T-cell (primary cell): ENCODE measurements around the gene ENPP5. TPM values are rescaled to one million over a fixed set of nuclear protein-coding genes. Genes with fewer than 3 reads are reported as not detected.

Experiments
- ATAC-seq, 4 experiments: fragments of 200-7000 bp in 3 of 4; fragments of 150-1000 bp in 1 of 4; cut with Tn5 transposase; replicated peaks in 1 of 4; 1 replicate in 3 of 4; 2 replicates in 1 of 4; pipeline ENCODE4 v1.10.0; 2021; ENCODE audit warnings: moderate library complexity in 3 of 4, mild to moderate bottlenecking in 2 of 4, moderate number of reproducible peaks in 1 of 4
- CTCF ChIA-PET, 2 donors: fragments of 300-600 bp; sonication (Branson Sonifier 250); formaldehyde crosslinking; loops; one replicate each; lab custom pipeline; 2022; ENCODE audit warnings: antibody characterized with exemption in 2 of 2; lab: Charles Lee
- POLR2A ChIA-PET, 2 donors: fragments of 300-600 bp; sonication (Branson Sonifier 250); formaldehyde crosslinking; loops; one replicate each; lab custom pipeline; 2022; ENCODE audit warnings: antibody characterized with exemption in 2 of 2; lab: Charles Lee
- DNase-seq, 35 experiments: peaks; one replicate each; pipeline versions ENCODE4 v3.0.0 to v3.0.0-alpha.2; 2013 to 2023
- H3K27ac ChIP-seq: one replicate; pipeline ENCODE4 v1.5.1; 2013; ENCODE audit warnings: low read length
- H3K27me3 ChIP-seq, 2 experiments: replicated peaks in 1 of 2; 1 replicate in 1 of 2; 2 replicates in 1 of 2; pipeline versions ENCODE4 v1.6.1 to v1.7.0; 2013; ENCODE audit warnings: low read length in 1 of 2, mixed read lengths in 1 of 2; ENCODE audit not compliant: control insufficient read depth in 2 of 2, insufficient read depth in 2 of 2; ENCODE audit errors: extremely low read depth in 1 of 2
- H3K36me3 ChIP-seq, 2 donors: 1 replicate in 1 of 2; 2 replicates in 1 of 2; pipeline versions ENCODE4 v1.6.1 to v1.7.0; 2013; ENCODE audit warnings: low read length in 1 of 2; ENCODE audit not compliant: control insufficient read depth in 2 of 2, insufficient read depth in 1 of 2; ENCODE audit errors: extremely low read depth in 1 of 2
- H3K4me1 ChIP-seq, 2 experiments: 1 replicate in 1 of 2; 2 replicates in 1 of 2; pipeline versions ENCODE4 v1.6.1 to v1.7.0; 2013; ENCODE audit warnings: low read length in 2 of 2, mixed read lengths in 1 of 2; ENCODE audit not compliant: insufficient read depth in 2 of 2, control insufficient read depth in 1 of 2; ENCODE audit errors: extremely low read depth in 1 of 2
- H3K4me3 ChIP-seq, 2 donors: 1 replicate in 1 of 2; 2 replicates in 1 of 2; pipeline versions ENCODE4 v1.5.1 to v1.7.0; 2013; ENCODE audit warnings: mild to moderate bottlenecking in 2 of 2, low read length in 1 of 2, moderate library complexity in 1 of 2; ENCODE audit not compliant: control insufficient read depth in 1 of 2; ENCODE audit errors: extremely low read depth in 1 of 2
- H3K9me3 ChIP-seq: 2 replicates; pipeline ENCODE4 v1.7.0; 2013
- H3K27ac Mint-ChIP-seq, 2 donors: one replicate each; pipeline ENCODE4 v1.8.0; 2020 to 2021; ENCODE audit warnings: mild to moderate bottlenecking in 2 of 2, mixed read lengths in 2 of 2
- H3K27me3 Mint-ChIP-seq, 2 donors: one replicate each; pipeline ENCODE4 v1.8.0; 2021 to 2022; ENCODE audit warnings: mixed read lengths in 2 of 2
- H3K36me3 Mint-ChIP-seq: one replicate; pipeline ENCODE4 v1.8.0; 2021; ENCODE audit warnings: mixed read lengths
- H3K4me1 Mint-ChIP-seq, 3 donors: one replicate each; pipeline ENCODE4 v1.8.0; 2020 to 2022; ENCODE audit warnings: mixed read lengths in 3 of 3, mild to moderate bottlenecking in 1 of 3
- H3K4me3 Mint-ChIP-seq, 3 donors: one replicate each; pipeline ENCODE4 v1.8.0; 2020 to 2022; ENCODE audit warnings: mild to moderate bottlenecking in 3 of 3, mixed read lengths in 3 of 3, moderate library complexity in 3 of 3
- H3K9me3 Mint-ChIP-seq, 3 donors: one replicate each; pipeline ENCODE4 v1.8.0; 2020 to 2022; ENCODE audit warnings: mixed read lengths in 3 of 3
- WGBS: methylation state at CpG from one replicate; pipeline ENCODE4 v1.1.5; 2013; ENCODE audit warnings: missing lambda C conversion rate; ENCODE audit not compliant: insufficient coverage; 5-methylcytosine and 5-hydroxymethylcytosine counted together
- total RNA-seq, 35 experiments: library from RNA in 6 of 35; stranded (reverse) in 6 of 35; fragments of 120-200 nt in 1 of 35; gene quantifications; one replicate each; pipeline versions ENCODE4 v1.2.1 to v1.2.4 and lab custom pipeline; 2013 to 2026

ENPP5 gene, protein sequence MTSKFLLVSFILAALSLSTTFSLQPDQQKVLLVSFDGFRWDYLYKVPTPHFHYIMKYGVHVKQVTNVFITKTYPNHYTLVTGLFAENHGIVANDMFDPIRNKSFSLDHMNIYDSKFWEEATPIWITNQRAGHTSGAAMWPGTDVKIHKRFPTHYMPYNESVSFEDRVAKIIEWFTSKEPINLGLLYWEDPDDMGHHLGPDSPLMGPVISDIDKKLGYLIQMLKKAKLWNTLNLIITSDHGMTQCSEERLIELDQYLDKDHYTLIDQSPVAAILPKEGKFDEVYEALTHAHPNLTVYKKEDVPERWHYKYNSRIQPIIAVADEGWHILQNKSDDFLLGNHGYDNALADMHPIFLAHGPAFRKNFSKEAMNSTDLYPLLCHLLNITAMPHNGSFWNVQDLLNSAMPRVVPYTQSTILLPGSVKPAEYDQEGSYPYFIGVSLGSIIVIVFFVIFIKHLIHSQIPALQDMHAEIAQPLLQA
- total RNA-seq (1 to 10 TPM in 1 of 5 donors, under 1 TPM in 4; 0.38 to 1.7 (median 0.70) TPM), total RNA-seq (lab: John Stamatoyannopoulos, UW) (0 to 4.5 (median 0.79) reads per million in 29 experiments)
- 5.5 TPM for total RNA-seq (2013)

DNA sequence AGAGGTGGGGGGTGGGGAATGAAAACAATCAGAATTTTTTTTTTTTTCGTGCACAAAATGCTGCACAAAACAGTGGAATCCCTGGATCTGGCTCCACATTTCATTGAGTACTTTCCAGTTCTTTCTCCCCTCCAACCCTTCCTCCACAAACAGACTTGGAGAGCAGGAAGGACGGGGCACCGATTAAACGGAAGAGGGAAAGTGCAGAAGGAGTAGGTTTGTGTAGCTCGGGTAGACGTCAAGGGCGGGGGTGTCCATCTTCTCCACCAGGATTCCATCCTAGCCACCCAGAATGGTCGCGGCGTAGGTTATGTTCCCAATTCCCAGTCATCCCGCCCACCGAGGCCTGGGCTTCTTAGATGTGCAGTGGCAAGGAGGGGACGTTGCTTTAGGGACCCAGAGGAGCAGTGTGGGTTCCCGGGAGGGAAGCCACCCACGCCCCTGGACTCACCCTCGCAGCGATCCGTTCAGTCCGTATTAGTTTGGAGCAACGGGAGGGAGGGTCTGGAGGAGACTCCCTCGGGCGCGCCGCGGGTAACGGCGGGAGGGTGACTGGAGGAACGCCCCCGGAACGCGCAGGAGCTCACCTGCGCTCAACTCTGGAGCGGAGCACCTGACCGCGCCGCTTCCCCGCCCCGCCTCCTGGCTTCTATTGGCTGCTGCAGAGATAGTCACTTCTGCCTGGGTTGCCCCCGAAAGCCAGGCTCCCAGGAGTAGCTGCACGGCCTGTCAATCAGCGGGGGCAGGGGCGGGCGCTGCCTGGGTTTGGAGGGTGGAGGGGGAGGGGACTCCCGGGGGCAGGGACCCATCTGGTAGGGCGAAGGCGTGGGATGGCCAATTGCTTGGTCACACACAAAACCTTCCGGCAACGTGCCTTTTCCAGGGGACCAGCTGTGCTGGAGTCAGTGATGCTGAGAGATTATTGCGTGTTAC, at the start of gene ENPP5:
ENPP5 (minus strand) TSS at position 624 of the 933 bp plus-strand sequence. CDS start 2,718 bp downstream, outside the sequence.
- ChIA-PET POLR2A (interaction anchor here (0.6 to 0.7 kb wide), 4 partner anchors 26 to 1173 kb away, joined by 3 to 5 read pairs (median 4); no protein-coding TSS in a partner anchor), CTCF (interaction anchor here in 1 of 2 donors (1.0 to 1.1 kb wide), 2 partner anchors 41 to 80 kb away, joined by 3 read pairs; partner anchors contain the start of gene ENPP4)
- no peaks in the 10 kb centered on the region for H3K36me3 Mint-ChIP-seq
- no peaks in the 10 kb centered on the region for H3K9me3 Mint-ChIP-seq
- peak; percentile 36 to 82 (median 68) for DNase-seq
- Histone ChIP-seq H3K36me3 (no peaks in the 10 kb centered on the region), H3K27ac (peak within 1 kb of the TSS; percentile 28), H3K9me3 (no peaks in the 10 kb centered on the region), H3K27me3 (peaks cover 0 to 11% of the 10 kb centered on the region in 2 experiments), H3K4me1 (peaks cover 14 to 18% of the 10 kb centered on the region in 2 experiments), H3K4me3 (peak within 1 kb of the TSS; percentile 77 to 86)
- H3K27me3 Mint-ChIP-seq: peaks cover 5 to 26% of the 10 kb centered on the region in 2 donors
- H3K27ac Mint-ChIP-seq: no peak within 1 kb of the TSS
- peak; percentile 89 to 98 (median 94) for ATAC-seq
- WGBS: under 1% methylated on average over 33 of the region's 49 CpGs
- H3K4me3 Mint-ChIP-seq: peak within 1 kb of the TSS; percentile 81 to 89 (median 82)
- H3K4me1 Mint-ChIP-seq: peaks cover 15 to 27% (median 22%) of the 10 kb centered on the region in 3 donors

DNA sequence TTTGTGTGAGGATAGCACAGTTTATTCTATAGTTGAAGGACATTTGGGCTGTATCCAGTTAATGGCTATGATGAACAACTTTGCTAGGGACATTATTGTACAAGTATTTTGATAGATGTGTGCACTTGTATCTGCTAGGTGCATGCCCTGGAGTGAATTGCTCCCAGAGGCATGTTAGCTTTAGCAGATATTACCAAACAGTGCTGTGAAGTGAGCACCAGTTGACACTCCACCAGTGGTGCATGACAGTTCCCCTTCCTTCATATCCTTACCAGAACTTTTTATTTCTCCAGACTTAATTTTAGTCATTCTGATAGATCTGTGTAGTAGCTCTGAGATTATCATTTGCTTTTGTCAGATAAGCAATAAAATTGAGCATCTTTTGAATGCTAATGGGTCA, 48.9 kb upstream of the ENPP5 start:
- Histone ChIP-seq H3K4me3 (no peak overlapping the region), H3K4me1 (no peaks in the 10 kb centered on the region), H3K27ac (no peak overlapping the region), H3K27me3 (peaks cover 0 to 2% of the 10 kb centered on the region in 2 experiments), H3K9me3 (no peaks in the 10 kb centered on the region), H3K36me3 (no peaks in the 10 kb centered on the region)
- ChIA-PET POLR2A (no interaction called here), CTCF (interaction anchor here in 1 of 2 donors (3.3 kb wide), 1 partner anchor 191 kb away, joined by 16 read pairs; no protein-coding TSS in a partner anchor)
- Mint-ChIP-seq H3K4me1 (no peaks in the 10 kb centered on the region), H3K9me3 (no peaks in the 10 kb centered on the region), H3K27me3 (peaks cover 3 to 7% of the 10 kb centered on the region in 2 donors), H3K4me3 (no peak overlapping the region), H3K36me3 (no peaks in the 10 kb centered on the region), H3K27ac (no peak overlapping the region)
- no peak for DNase-seq
- ATAC-seq: no peak

DNA sequence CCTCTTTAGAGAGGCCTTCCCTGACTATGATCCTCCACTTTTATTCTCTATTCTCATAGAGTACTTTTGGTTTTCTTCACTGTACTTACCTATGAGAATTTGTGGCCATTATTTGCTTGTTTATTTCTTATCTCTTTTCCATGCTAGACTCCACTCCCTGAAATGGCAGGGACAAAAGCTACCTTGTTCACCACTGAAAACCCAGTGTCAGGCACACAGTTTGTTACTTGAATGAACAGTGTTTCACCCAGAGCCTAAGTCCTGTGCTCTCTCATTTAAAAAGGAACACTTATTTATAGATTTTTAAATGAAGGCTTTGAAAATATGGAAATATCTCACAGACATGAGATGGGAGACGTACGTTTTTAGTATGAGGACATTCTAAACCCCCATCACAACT, 47.7 kb upstream of the ENPP5 start:
- Mint-ChIP-seq H3K27me3 (peaks cover 3 to 8% of the 10 kb centered on the region in 2 donors), H3K36me3 (no peaks in the 10 kb centered on the region), H3K27ac (no peak overlapping the region), H3K4me3 (no peak overlapping the region), H3K9me3 (no peaks in the 10 kb centered on the region), H3K4me1 (no peaks in the 10 kb centered on the region)
- no peak overlapping the region for H3K27ac ChIP-seq
- ChIA-PET POLR2A (no interaction called here), CTCF (no interaction called here)
- ATAC-seq: no peak
- no peaks in the 10 kb centered on the region for H3K9me3 ChIP-seq
- DNase-seq: no peak
- H3K4me1 ChIP-seq: no peaks in the 10 kb centered on the region
- no peak overlapping the region for H3K4me3 ChIP-seq
- H3K36me3 ChIP-seq: no peaks in the 10 kb centered on the region
- peaks cover 0 to 2% of the 10 kb centered on the region in 2 experiments for H3K27me3 ChIP-seq
- WGBS: no CpG with 5 or more reads among the region's 2 CpGs

GRCh38 chr6:46217671-46218131, 46.9 kb upstream of the ENPP5 start:
- no peak overlapping the region for H3K27ac ChIP-seq
- no peaks in the 10 kb centered on the region for H3K4me1 ChIP-seq
- H3K27me3 Mint-ChIP-seq: peaks cover 0 to 10% of the 10 kb centered on the region in 2 donors
- H3K4me1 Mint-ChIP-seq: no peaks in the 10 kb centered on the region
- ChIA-PET CTCF (no interaction called here), POLR2A (no interaction called here)
- H3K27ac Mint-ChIP-seq: no peak overlapping the region
- no peak overlapping the region for H3K4me3 ChIP-seq
- no peak overlapping the region for H3K4me3 Mint-ChIP-seq
- DNase-seq (no peak), ATAC-seq (no peak)
- 0% methylated on average over 1 of the region's 5 CpGs for WGBS
- H3K36me3 Mint-ChIP-seq: no peaks in the 10 kb centered on the region
- H3K27me3 ChIP-seq: peaks cover 0 to 2% of the 10 kb centered on the region in 2 experiments
- H3K36me3 ChIP-seq: no peaks in the 10 kb centered on the region
- no peaks in the 10 kb centered on the region for H3K9me3 ChIP-seq
- no peaks in the 10 kb centered on the region for H3K9me3 Mint-ChIP-seq

- H3K4me1 ChIP-seq: no peaks in the 10 kb centered on the region
- WGBS: 100% methylated on average over 1 of the region's 2 CpGs
- ChIA-PET POLR2A (no interaction called here), CTCF (no interaction called here)
- H3K4me3 Mint-ChIP-seq: no peak overlapping the region
- no peaks in the 10 kb centered on the region for H3K9me3 Mint-ChIP-seq
- H3K27ac Mint-ChIP-seq: no peak overlapping the region
- ATAC-seq (no peak), DNase-seq (no peak)
- H3K9me3 ChIP-seq: no peaks in the 10 kb centered on the region
- no peaks in the 10 kb centered on the region for H3K36me3 ChIP-seq
- no peak overlapping the region for H3K27ac ChIP-seq
- no peaks in the 10 kb centered on the region for H3K36me3 Mint-ChIP-seq
- H3K4me3 ChIP-seq: no peak overlapping the region
- peaks cover 0 to 10% of the 10 kb centered on the region in 2 donors for H3K27me3 Mint-ChIP-seq
- no peaks in the 10 kb centered on the region for H3K4me1 Mint-ChIP-seq
- peaks cover 0 to 2% of the 10 kb centered on the region in 2 experiments for H3K27me3 ChIP-seq
These were observed 46.1 kb upstream of the ENPP5 start for GRCh38 chr6:46216879-46217278.
